ENCODE measurements around the gene KCTD14. TPM values are rescaled to one million over a fixed set of nuclear protein-coding genes. Genes with fewer than 3 reads are reported as not detected.

KCTD14 gene
- total and polyA plus RNA-seq, 11 donors, result 0.15 to 1.7 (median 0.46) TPM; not detected in 5

DNA sequence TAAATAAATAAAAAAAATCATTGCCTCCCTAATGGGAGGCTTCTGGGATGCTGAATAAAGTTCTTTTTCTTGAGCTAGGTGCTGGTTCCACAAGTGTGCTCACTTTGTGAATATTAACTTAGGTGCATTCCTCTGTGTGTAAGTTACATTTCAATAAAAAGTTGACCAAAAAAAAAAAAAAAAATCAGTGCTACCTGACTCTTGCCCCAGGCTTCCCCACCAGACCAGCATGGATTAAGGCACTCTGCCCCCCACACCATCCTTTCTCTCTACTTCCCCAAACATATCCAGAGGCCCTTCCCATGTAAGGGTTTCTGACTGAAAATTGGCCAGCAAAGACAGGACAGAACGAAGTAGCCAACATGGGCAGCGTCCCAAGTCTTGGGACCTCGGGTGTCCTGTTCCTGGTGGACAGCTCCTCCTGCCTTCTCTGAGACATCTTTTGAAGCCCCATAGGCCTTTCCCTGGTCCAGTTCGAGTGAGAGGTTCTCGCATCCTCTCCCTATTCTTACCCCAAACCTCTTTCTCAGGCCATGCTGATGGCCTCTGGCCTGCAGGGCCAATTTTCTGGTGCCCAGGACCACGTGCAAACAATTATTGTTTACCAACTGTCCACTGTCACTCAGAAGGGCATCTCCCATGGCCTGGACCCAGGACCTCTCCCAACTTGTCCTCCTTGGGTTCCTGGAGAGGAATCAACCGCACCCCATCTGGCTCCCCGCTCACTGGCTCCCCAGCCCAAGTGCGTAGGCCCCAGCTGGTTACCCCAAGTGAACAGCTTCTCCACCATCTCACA lies 14.9 kb upstream of the KCTD14 start:
- 82 to 91% (median 87%) methylated on average over 9 of the region's 9 CpGs for WGBS, 4 donors
- Histone ChIP-seq H3K36me3 (no peaks in the 10 kb centered on the region), H3K27me3 (no peaks in the 10 kb centered on the region), H3K9me3 (no peaks in the 10 kb centered on the region), H3K27ac (no peak overlapping the region), H3K4me3 (no peak overlapping the region), H3K4me1 (peaks cover 0 to 20% (median 10%) of the 10 kb centered on the region in 12 donors)
- DNase-seq (no peak), ATAC-seq (no peak)
- TF ChIP-seq, protein P1, sequence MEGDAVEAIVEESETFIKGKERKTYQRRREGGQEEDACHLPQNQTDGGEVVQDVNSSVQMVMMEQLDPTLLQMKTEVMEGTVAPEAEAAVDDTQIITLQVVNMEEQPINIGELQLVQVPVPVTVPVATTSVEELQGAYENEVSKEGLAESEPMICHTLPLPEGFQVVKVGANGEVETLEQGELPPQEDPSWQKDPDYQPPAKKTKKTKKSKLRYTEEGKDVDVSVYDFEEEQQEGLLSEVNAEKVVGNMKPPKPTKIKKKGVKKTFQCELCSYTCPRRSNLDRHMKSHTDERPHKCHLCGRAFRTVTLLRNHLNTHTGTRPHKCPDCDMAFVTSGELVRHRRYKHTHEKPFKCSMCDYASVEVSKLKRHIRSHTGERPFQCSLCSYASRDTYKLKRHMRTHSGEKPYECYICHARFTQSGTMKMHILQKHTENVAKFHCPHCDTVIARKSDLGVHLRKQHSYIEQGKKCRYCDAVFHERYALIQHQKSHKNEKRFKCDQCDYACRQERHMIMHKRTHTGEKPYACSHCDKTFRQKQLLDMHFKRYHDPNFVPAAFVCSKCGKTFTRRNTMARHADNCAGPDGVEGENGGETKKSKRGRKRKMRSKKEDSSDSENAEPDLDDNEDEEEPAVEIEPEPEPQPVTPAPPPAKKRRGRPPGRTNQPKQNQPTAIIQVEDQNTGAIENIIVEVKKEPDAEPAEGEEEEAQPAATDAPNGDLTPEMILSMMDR (IDR thresholded peaks at IDR 0.05), result no peak
- TF ChIP-seq POLR2A (IDR thresholded peaks at IDR 0.05), result no peak
- intact Hi-C loops (cut with DNase I), result no loop called here

DNA sequence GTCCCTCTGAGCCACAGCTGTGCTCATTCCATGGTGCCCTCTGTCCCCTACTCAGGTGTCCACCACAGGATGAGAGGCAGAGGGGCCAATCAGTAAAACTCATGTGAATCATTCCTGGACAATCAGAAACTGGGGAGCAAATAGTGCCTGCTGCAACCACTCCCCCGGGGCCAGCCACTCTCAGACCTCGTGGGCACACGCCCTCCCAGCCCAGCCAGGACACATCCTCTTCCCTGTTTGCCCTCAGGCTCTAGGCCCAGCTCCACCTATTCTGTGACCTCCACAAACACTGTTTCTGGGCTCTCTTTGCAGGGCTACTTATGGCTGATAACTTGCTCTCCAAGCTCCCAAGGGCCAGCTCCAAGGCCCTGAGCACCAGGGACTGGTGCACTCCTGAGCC lies 14.0 kb upstream of the KCTD14 start:
- Histone ChIP-seq H3K36me3 (no peaks in the 10 kb centered on the region), H3K27ac (no peak overlapping the region), H3K4me3 (no peak overlapping the region), H3K4me1 (peaks cover 0 to 20% (median 10%) of the 10 kb centered on the region in 12 donors), H3K27me3 (no peaks in the 10 kb centered on the region), H3K9me3 (no peaks in the 10 kb centered on the region)
- TF ChIP-seq POLR2A (IDR thresholded peaks at IDR 0.05), result no peak
- TF ChIP-seq, protein P1 (IDR thresholded peaks at IDR 0.05), result no peak
- intact Hi-C loops (cut with DNase I), result no loop called here
- peak in 1 of 4 donors; percentile 10 for ATAC-seq
- 62 to 68% (median 63%) methylated on average over 3 of the region's 3 CpGs for WGBS, 4 donors
- no peak for DNase-seq

DNA sequence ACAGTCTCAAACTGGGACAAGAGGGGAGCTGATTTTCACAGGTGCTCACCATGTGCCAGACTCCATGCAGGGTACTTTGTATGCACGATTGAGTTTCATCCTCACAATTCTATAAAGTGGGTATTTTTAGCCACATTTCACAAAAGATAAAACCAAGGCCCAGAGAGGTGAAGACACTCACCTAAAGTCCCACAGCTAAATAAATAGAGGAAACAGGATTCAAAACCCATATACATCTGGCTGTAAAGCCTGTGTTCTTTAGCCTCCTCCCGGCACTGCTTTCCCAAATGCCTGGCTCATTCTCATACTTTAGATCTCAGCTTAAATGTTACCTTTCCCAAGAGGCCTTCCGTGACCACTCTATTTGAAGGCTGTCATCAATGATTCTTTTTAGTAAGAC lies 13.2 kb upstream of the KCTD14 start:
- Histone ChIP-seq H3K27me3 (no peaks in the 10 kb centered on the region), H3K36me3 (no peaks in the 10 kb centered on the region), H3K9me3 (no peaks in the 10 kb centered on the region), H3K4me3 (no peak overlapping the region), H3K4me1 (peaks cover 0 to 20% (median 10%) of the 10 kb centered on the region in 12 donors), H3K27ac (no peak overlapping the region)
- TF ChIP-seq, protein P1 (IDR thresholded peaks at IDR 0.05), result no peak
- no peak for TF ChIP-seq POLR2A (IDR thresholded peaks at IDR 0.05)
- 85 to 90% (median 86%) methylated on average over 3 of the region's 3 CpGs for WGBS, 4 donors
- no peak for DNase-seq
- ATAC-seq, result no peak
- intact Hi-C loops (cut with DNase I), result no loop called here

DNA sequence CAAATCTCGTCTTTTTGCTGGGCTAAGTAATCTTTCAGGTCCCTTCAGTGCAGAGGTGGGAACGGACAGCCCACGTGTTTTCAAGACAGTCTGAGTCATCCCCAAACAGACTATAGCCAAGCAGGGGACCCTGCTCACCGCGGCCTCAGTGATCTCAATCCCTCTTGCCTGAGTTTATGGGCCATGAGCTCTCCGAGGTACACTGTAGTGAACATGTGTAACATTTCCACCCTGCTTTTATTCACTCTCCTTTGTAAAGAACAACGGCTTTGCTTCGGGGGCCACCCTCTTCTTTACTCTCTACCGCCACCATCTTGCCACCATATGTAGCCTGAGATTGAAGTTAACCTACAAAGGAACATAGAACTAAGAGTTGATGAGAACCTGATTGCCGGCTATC lies 11.5 kb upstream of the KCTD14 start:
- Histone ChIP-seq H3K27ac (no peak overlapping the region), H3K27me3 (no peaks in the 10 kb centered on the region), H3K36me3 (no peaks in the 10 kb centered on the region), H3K4me1 (peaks cover 0 to 13% (median 7%) of the 10 kb centered on the region in 12 donors), H3K4me3 (no peak overlapping the region), H3K9me3 (no peaks in the 10 kb centered on the region)
- DNase-seq (no peak), ATAC-seq (no peak)
- WGBS, 4 donors, result 67 to 85% (median 75%) methylated on average over 10 of the region's 10 CpGs
- intact Hi-C loops (cut with DNase I), result no loop called here
- no peak for TF ChIP-seq POLR2A (IDR thresholded peaks at IDR 0.05)
- TF ChIP-seq, protein P1 (IDR thresholded peaks at IDR 0.05), result no peak
